ENCODE results near the gene RAB36.

Gene RAB36

DNA sequence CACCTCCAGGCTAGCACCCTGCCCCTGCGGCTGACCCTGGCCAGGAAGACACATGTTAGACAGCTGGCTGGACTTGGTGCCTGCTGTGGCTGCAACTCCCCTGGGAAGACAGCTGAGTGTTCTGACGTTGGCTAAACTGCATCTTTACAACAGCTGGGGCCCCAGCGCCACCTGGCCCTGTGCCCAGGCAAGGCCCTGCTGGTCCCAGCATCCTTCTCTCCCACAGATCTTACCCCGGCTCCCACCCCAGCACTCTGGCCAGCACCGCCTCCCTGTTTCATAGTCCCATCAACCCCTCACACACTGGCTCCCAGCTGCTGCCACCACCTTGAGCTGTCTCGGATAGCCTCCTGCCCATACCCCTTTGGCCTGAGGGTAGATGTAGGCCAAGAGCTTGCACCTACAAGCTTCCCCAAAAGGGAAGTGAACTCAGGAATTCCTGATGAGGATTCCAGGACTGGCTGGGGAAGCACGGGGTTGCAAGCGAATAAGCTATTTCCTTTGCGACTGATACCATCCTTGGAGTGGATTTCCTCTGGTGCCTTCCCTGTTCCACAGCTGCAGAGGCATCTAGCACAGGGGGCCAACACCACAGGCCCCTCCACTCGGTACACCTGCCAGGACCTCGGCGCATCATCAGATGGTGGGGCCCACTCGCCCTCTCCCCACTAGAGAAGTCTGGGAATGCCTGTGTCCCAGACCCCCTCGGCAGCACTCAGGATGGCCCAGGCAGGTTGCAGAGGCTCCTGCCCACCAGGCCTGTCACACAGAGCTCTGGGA lies 32.0 kb upstream of the RAB36 start:
- Histone ChIP-seq H3K36me3 (ENCODE audit: insufficient read depth, low read length) (no peaks in the 10 kb centered on the region), H3K9me3 (ENCODE audit: control insufficient read depth, insufficient read depth, low read length) (no peaks in the 10 kb centered on the region), H3K9ac (ENCODE audit: low read depth, low read length) (no peak overlapping the region), H3K4me1 (ENCODE audit: insufficient read depth, low read length) (peaks cover 11% of the 10 kb centered on the region; the same call in 1 of the 2 replicates)

DNA sequence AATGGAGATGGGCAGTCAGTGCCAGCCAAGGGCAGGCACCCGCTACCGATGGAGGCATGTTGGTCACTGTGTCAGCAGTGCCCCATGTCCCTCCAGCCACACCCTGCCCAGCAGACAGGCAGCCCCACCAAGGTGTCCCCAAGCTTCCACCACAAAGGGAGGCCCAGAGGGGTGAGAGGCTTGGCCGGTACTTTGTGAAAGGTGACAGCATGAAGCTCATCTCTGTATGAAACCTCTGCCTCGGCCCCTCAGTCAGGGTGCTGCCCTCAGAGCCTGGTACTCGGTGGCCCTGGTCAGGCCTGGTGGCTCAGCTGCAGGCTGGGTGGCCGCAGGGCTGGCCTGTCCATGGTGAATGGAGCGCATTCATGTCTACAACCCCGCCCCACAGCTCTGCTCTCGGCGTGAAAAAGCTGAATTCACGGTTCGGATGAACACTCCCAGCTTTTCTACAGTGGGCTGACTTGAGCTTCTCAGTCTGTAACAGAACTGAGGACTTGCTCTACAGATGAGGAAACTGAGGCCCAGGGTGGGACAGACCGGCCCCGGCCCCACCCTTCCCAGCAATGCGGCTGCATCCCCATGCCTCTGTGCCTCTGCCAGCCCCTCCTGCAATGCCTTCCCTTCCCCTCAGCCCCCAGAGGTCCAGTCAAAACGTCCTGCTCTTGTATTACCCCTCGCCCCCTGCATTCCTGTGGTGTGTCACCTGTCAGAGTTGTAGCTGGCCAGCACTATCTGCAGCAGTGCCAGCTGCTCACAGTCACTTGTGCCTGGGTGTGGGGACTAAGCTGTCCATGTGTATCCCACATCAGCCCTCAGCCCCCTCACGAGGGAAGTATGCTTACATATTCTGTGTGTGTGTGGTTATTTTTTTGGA lies 31.2 kb upstream of the RAB36 start:
- Histone ChIP-seq H3K9ac (ENCODE audit: low read depth, low read length) (no peak overlapping the region), H3K9me3 (ENCODE audit: control insufficient read depth, insufficient read depth, low read length) (no peaks in the 10 kb centered on the region), H3K36me3 (ENCODE audit: insufficient read depth, low read length) (no peaks in the 10 kb centered on the region), H3K4me1 (ENCODE audit: insufficient read depth, low read length) (peaks cover 11% of the 10 kb centered on the region; the same call in 1 of the 2 replicates)

DNA sequence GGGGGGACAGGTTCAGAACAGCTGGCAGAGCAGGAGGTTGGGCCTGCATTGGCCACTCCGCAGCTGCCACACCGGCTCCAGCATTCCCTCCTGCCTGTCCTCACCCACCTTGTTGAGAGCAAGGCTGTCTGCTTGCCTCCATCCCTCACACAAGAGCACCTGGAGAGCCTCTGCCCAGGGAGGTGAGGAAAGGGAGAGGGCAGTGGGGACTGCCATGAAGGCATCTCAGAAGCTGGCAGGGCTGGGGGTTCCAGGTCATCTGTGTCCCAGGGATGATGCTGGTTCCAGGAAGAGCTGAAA lies 30.6 kb upstream of the RAB36 start:
- H3K4me1 ChIP-seq (ENCODE audit: insufficient read depth, low read length): peaks cover 11% of the 10 kb centered on the region; the same call in 1 of the 2 replicates
- no peak overlapping the region for H3K9ac ChIP-seq (ENCODE audit: low read depth, low read length)
- H3K36me3 ChIP-seq (ENCODE audit: insufficient read depth, low read length): no peaks in the 10 kb centered on the region
- no peaks in the 10 kb centered on the region for H3K9me3 ChIP-seq (ENCODE audit: control insufficient read depth, insufficient read depth, low read length)

DNA sequence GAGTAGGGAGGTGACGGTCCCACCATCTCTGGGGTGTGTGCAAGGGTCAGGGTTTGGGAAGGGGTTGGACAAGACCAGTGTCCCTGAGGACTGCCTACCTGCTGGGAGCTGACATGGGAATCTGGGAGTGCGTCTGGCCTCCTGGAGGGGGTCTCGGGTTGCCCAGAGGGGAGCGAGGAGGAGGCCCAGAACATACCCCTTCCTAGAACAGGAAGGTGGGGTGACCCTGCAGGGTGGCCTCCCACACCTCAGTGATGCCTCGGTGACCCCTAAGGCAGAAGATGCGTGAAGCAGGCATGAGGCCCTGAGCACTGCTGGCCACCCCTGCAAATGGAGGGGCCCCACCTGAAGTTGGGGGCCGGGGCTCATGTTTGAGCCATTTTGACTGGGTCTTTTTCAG lies 29.9 kb upstream of the RAB36 start:
- Histone ChIP-seq H3K4me1 (ENCODE audit: insufficient read depth, low read length) (peaks cover 11% of the 10 kb centered on the region; the same call in 1 of the 2 replicates), H3K36me3 (ENCODE audit: insufficient read depth, low read length) (no peaks in the 10 kb centered on the region), H3K9ac (ENCODE audit: low read depth, low read length) (no peak overlapping the region), H3K9me3 (ENCODE audit: control insufficient read depth, insufficient read depth, low read length) (no peaks in the 10 kb centered on the region)

DNA sequence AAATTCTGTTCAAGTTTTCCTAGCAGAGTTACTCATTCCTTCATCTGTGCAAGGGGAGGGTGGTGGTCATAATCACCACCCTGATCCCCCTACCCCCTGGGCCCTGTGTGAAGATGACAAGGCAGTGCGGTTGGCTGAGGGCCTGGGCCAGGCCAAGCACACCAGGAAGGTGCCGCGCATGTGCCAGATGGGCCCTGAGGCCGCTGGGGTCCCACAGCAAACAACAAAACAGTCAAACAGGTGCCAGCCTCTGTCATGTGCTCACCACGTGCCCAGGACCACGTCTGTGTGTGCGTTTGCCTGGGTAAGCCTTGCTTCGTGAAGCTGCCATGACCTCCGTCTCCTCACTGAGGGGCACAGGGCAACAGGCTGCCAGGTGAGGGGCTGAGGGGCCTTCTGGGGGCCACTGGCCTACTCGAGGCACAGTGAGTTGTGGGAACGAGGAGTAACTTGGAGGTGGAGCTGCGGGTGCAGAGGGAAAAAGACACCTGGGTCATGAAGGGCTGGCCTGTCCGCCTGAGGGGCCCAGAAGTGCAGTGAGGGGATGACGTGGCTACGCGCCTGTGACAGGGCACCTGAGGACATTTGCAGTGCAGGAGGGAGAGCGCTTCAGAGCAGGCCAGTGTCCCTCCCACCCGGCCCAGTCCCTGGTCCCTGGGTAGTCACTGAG lies 29.3 kb upstream of the RAB36 start:
- H3K9ac ChIP-seq (ENCODE audit: low read depth, low read length): no peak overlapping the region
- H3K36me3 ChIP-seq (ENCODE audit: insufficient read depth, low read length): no peaks in the 10 kb centered on the region
- no peaks in the 10 kb centered on the region for H3K9me3 ChIP-seq (ENCODE audit: control insufficient read depth, insufficient read depth, low read length)
- H3K4me1 ChIP-seq (ENCODE audit: insufficient read depth, low read length): peaks cover 5% of the 10 kb centered on the region; the same call in 1 of the 2 replicates

DNA sequence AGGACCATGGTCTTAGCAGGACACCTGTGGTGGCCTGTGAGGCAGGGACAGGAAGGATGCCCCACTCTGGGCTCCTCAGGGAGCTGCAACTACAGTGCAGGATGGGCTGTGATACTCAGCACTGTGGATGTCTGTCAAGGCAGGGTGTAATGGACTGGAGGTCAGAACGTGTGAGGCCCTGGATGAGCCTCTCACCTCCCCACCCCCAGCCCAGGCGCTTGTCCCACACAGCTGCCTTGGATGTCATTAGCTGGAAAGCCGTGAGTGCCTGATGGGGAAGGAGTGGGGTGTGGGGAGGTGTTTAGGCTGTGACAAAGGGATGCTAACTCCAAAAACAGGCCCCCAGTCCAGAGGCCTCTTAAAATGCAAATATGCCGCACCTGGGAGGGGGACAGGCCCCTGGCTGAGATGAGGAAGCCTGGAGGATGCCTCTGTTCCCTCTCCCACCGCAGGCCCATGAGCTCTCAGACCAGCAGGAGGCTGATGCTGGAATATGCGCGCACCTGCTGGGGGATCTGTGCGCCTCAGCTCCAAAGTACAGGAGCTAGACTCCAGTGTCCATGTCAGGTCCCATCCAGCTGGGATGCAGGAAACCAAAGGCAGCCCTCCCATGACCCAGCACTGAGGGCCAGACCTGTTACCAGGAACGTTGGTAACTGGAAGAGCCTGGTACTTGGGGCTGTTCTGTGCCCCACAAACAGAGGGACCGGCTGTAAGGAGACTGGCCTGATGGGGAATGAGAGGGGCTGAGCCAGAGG lies 28.6 kb upstream of the RAB36 start:
- H3K4me1 ChIP-seq (ENCODE audit: insufficient read depth, low read length): no peaks in the 10 kb centered on the region; the same call in 1 of the 2 replicates
- no peak overlapping the region for H3K9ac ChIP-seq (ENCODE audit: low read depth, low read length)
- H3K36me3 ChIP-seq (ENCODE audit: insufficient read depth, low read length): no peaks in the 10 kb centered on the region
- no peaks in the 10 kb centered on the region for H3K9me3 ChIP-seq (ENCODE audit: control insufficient read depth, insufficient read depth, low read length)

DNA sequence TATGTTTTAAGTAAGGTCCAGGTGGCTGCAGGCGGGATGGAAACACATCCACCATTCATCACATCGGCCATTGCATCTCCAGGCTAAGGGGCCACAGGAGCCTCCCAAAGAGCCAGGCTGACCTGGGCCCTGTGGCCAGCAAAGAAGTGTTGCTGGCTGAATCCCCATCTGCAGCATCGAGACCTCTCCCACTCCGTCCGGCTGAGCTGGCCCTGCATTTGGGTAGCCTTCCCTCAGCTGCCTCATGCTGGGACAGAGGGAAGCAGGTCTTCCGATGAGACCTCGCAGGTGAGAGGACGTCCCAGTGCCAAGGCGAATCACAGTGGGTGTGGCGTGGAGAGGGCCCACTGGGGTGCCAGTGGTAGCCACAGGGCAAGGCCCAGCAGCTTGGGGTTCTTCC lies 28.0 kb upstream of the RAB36 start:
- no peaks in the 10 kb centered on the region for H3K36me3 ChIP-seq (ENCODE audit: insufficient read depth, low read length)
- H3K9me3 ChIP-seq (ENCODE audit: control insufficient read depth, insufficient read depth, low read length): no peaks in the 10 kb centered on the region
- no peaks in the 10 kb centered on the region for H3K4me1 ChIP-seq (ENCODE audit: insufficient read depth, low read length)
- H3K9ac ChIP-seq (ENCODE audit: low read depth, low read length): no peak overlapping the region

DNA sequence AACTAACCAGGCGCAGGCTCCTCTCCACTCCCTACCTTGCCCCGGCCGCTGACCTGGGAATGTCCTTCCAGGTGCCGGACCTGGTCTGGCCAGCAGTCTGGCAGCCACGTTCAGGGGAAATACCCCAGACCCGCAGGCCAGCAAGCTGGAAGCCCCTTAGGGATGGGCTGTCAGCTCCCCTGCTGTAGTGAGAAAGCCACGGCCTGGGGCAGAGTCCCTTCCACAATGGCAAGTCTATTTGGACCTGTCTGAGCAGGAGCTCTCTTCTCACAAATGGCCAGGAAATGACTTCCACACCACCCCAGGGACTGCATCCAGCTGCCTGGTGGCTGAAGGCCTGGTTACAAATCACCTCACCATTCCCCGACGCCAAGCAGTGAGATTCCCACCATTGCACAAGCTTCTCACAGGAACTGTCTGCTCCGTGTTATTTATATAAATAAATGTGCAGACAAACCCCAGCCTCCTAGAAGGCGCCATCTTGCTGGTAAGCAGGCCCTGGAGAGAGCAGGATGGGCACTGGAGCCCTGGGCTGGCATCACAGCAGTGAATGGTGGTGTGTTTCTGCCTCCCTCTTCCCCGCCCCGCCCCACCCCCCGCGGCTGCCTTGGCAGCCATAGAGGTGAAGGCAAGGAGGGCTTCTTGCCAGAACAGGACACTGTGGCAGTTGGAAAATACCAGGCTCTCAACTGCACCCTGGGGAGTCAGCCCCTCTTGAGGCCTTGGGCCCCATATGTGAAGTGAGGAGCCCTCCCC lies 27.2 kb upstream of the RAB36 start:
- H3K4me1 ChIP-seq (ENCODE audit: insufficient read depth, low read length): no peaks in the 10 kb centered on the region
- no peaks in the 10 kb centered on the region for H3K9me3 ChIP-seq (ENCODE audit: control insufficient read depth, insufficient read depth, low read length)
- no peaks in the 10 kb centered on the region for H3K36me3 ChIP-seq (ENCODE audit: insufficient read depth, low read length)
- no peak overlapping the region for H3K9ac ChIP-seq (ENCODE audit: low read depth, low read length)

DNA sequence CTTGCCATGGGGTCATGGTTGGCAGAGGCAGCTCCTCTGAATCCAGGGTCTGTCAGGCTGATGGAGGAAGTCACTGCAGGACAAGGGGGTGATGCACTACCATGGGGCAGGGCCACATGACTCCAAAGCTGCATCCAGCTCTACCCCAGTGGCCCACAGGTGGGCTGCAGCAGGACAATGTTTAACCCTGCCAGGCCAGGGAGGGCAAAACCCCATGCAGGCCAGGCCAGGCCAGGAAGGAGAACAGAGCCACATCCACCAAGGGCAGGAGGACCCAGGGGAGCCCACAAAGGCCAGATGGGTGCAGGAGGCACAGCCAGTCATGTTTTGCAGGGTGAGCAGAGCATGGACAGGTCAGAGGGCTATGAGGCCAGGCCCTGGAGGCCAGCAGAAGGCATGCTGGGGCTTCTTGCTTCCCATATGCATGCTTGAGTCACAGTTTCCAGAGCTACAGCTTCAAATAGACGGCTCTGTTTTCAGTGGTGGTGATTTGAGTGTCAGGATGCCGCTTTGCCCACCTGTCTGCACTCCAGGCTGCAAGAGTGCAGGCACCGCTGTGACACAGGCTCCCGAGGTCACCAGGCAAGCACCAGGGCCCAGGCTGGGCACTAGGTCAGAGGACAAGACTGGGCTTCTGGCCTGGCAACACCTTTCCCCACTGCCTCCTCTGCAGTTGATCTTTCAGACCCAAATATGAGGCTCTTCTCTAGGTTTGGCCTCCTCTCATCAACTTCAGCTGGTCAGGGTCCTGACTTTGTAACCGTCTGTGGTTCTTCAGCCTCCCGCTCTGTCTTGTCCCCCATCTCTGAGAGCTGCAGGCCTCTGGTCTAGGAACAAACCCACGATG lies 26.4 kb upstream of the RAB36 start:
- H3K4me1 ChIP-seq (ENCODE audit: insufficient read depth, low read length): no peaks in the 10 kb centered on the region
- no peak overlapping the region for H3K9ac ChIP-seq (ENCODE audit: low read depth, low read length)
- H3K9me3 ChIP-seq (ENCODE audit: control insufficient read depth, insufficient read depth, low read length): no peaks in the 10 kb centered on the region
- H3K36me3 ChIP-seq (ENCODE audit: insufficient read depth, low read length): no peaks in the 10 kb centered on the region

DNA sequence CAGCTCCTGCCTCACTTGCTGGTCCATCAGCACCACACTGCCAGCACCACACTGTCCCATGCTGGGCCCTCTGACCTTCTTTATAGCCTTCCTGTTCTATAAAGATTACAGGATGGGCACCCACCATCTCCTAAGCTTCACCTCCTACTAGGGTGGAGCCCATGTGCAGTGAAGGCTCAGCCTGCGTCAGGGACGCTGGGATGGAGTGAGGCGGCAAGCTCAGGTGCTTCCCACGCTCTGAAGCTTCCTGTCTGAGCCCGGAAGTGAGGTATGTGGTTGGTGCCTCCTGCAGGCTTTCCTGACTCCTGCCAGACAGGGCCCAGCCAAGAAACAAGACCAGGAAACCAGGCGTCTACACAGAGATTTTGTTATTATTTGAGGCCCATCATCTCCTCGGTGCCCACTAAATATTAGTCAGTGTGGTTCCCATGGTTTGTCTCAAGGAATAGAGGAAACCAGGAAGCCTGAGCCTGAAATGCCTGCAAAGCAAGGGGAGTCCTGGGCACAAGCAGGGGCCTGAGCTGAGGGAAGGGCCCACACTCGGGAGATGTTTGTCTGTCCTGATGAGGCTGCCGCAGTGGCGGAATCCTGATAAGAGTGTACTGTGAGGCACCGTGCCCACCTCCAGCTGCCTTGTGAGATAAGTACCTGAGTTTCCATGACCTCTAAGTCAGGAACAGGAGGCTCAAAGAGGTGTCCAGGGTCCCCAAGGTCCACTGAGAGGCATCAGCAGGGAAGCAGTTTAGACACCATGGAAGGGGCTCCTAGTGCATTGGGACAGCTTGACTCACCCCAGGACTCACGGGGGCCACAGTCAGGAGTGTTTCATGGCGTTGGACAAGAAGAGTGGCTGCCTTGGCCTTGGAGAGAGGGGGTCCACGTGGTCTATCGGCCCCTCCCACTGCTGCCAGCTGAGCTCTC lies 25.5 kb upstream of the RAB36 start:
- H3K36me3 ChIP-seq (ENCODE audit: insufficient read depth, low read length): no peaks in the 10 kb centered on the region
- no peak overlapping the region for H3K9ac ChIP-seq (ENCODE audit: low read depth, low read length)
- no peaks in the 10 kb centered on the region for H3K9me3 ChIP-seq (ENCODE audit: control insufficient read depth, insufficient read depth, low read length)
- no peaks in the 10 kb centered on the region for H3K4me1 ChIP-seq (ENCODE audit: insufficient read depth, low read length)

DNA sequence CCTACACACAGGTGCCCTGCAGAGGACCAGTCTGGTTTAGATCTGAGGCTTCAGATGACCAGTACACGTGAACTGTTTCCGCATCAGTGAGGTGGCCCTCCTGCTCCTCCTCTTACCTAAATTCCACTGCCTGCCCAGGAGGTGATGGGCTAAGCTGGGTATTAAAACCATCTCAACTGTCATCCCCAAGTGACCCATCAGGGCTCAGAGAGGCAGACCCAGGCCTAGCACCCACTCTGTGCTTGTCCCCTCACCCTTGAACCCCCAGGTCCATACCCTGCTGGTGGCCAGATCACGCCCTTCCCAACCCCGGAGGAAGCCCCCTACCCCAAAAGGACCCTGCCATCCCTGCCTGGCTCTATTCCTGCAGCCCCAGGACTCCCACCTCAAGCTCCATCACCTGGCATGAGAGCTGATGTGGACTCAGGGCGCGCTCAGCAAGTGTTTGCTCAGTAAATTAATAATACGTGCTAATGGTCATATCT lies 24.8 kb upstream of the RAB36 start:
- Histone ChIP-seq H3K4me1 (ENCODE audit: insufficient read depth, low read length) (no peaks in the 10 kb centered on the region), H3K36me3 (ENCODE audit: insufficient read depth, low read length) (no peaks in the 10 kb centered on the region), H3K9me3 (ENCODE audit: control insufficient read depth, insufficient read depth, low read length) (no peaks in the 10 kb centered on the region), H3K9ac (ENCODE audit: low read depth, low read length) (no peak overlapping the region)

DNA sequence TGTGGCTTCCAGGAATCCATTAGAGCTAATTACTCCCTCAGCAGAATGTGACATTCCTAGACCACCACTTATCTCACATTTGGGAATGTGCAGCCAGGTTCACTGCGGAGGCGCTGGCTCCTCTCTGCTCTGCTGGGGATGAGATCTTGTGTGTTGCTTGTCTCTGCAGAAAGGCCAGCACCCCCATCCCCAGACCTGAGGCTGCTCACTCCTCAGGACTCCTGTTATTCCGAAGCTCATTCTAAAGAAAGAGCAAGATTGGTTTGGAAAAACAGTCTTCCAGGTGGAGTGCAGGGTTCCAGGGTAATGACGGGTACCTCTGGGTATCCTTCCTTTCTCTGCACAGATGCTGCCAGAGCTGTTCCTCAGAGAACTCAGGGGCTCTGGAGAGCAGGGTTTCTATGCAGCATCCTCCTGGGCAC lies 24.3 kb upstream of the RAB36 start:
- Histone ChIP-seq H3K9ac (ENCODE audit: low read depth, low read length) (no peak overlapping the region), H3K4me1 (ENCODE audit: insufficient read depth, low read length) (no peaks in the 10 kb centered on the region), H3K36me3 (ENCODE audit: insufficient read depth, low read length) (no peaks in the 10 kb centered on the region)

More for the DNA sequence above, 24.3 kb upstream of the RAB36 start:
- no peaks in the 10 kb centered on the region for H3K9me3 ChIP-seq (ENCODE audit: control insufficient read depth, insufficient read depth, low read length)
